Neural crest cell (in vitro differentiated cells): Measurements from ENCODE around the gene THSD7A. TPM values are rescaled to one million over a fixed set of nuclear protein-coding genes. Genes with fewer than 3 reads are reported as not detected.

Experiments
- DNase-seq: peaks from one replicate; pipeline ENCODE4 v3.0.0; 2021; ENCODE audit warnings: low read depth, mixed read lengths, low spot score
- H3K27ac Mint-ChIP-seq: one replicate; pipeline ENCODE4 v1.8.0; 2021; ENCODE audit warnings: mild to moderate bottlenecking, mixed read lengths; ENCODE audit not compliant: unreplicated experiment
- H3K27me3 Mint-ChIP-seq: 2 replicates; pipeline ENCODE4 v1.8.0; 2021; ENCODE audit warnings: low read depth, mild to moderate bottlenecking, mixed read lengths
- H3K36me3 Mint-ChIP-seq: 2 replicates; pipeline ENCODE4 v1.8.0; 2021; ENCODE audit warnings: low read depth, mild to moderate bottlenecking, mixed read lengths
- H3K4me1 Mint-ChIP-seq: 2 replicates; pipeline ENCODE4 v1.8.0; 2021; ENCODE audit warnings: mixed read lengths
- H3K4me3 Mint-ChIP-seq: one replicate; pipeline ENCODE4 v1.8.0; 2021; ENCODE audit warnings: mild to moderate bottlenecking, mixed read lengths
- H3K9me3 Mint-ChIP-seq: 2 replicates; pipeline ENCODE4 v1.8.0; 2021; ENCODE audit warnings: mixed read lengths
- CTCF ChIP-seq: fragments of 200-600 bp; sonication (generic); conservative IDR thresholded peaks from 2 replicates; pipeline ENCODE4 v1.5.0; 2021; ENCODE audit warnings: antibody characterized with exemption, mild to moderate bottlenecking
- total RNA-seq: library from RNA; stranded (reverse); gene quantifications from 2 replicates; pipeline ENCODE4 v1.2.1, GENCODE V29; 2021

THSD7A gene
- total RNA-seq, 1 donor from 2014 or later = 4.8 TPM

- no peak for DNase-seq
- no peak for TF ChIP-seq CTCF
- H3K4me3 Mint-ChIP-seq = no peak overlapping the region
- no peaks in the 10 kb centered on the region for H3K36me3 Mint-ChIP-seq
- H3K4me1 Mint-ChIP-seq = no peaks in the 10 kb centered on the region
- no peak overlapping the region for H3K27ac Mint-ChIP-seq
- no peaks in the 10 kb centered on the region for H3K9me3 Mint-ChIP-seq
- H3K27me3 Mint-ChIP-seq = no peaks in the 10 kb centered on the region
Measured at GRCh38 chr7:11707606-11708193, 124.3 kb downstream of the THSD7A start.

- Mint-ChIP-seq H3K4me3 (no peak overlapping the region), H3K27ac (no peak overlapping the region), H3K36me3 (no peaks in the 10 kb centered on the region), H3K4me1 (no peaks in the 10 kb centered on the region), H3K27me3 (no peaks in the 10 kb centered on the region), H3K9me3 (no peaks in the 10 kb centered on the region)
- no peak for TF ChIP-seq CTCF
- DNase-seq = no peak
Measured at GRCh38 chr7:11706666-11707605, 125.1 kb downstream of the THSD7A start.

- no peaks in the 10 kb centered on the region for H3K9me3 Mint-ChIP-seq
- no peak for TF ChIP-seq CTCF
- no peaks in the 10 kb centered on the region for H3K4me1 Mint-ChIP-seq
- no peaks in the 10 kb centered on the region for H3K27me3 Mint-ChIP-seq
- no peak overlapping the region for H3K4me3 Mint-ChIP-seq
- DNase-seq = no peak
- H3K36me3 Mint-ChIP-seq = no peaks in the 10 kb centered on the region
- H3K27ac Mint-ChIP-seq = no peak overlapping the region
Measured at GRCh38 chr7:11703829-11704228, 128.2 kb downstream of the THSD7A start.

- no peaks in the 10 kb centered on the region for H3K27me3 Mint-ChIP-seq
- no peaks in the 10 kb centered on the region for H3K36me3 Mint-ChIP-seq
- DNase-seq = no peak
- no peaks in the 10 kb centered on the region for H3K4me1 Mint-ChIP-seq
- H3K27ac Mint-ChIP-seq = no peak overlapping the region
- no peak overlapping the region for H3K4me3 Mint-ChIP-seq
- no peaks in the 10 kb centered on the region for H3K9me3 Mint-ChIP-seq
- TF ChIP-seq CTCF = no peak
Measured at GRCh38 chr7:11702938-11703337, 129.1 kb downstream of the THSD7A start.

- no peak for TF ChIP-seq CTCF
- H3K27me3 Mint-ChIP-seq = no peaks in the 10 kb centered on the region
- no peak for DNase-seq
- no peaks in the 10 kb centered on the region for H3K4me1 Mint-ChIP-seq
- H3K36me3 Mint-ChIP-seq = no peaks in the 10 kb centered on the region
- no peak overlapping the region for H3K27ac Mint-ChIP-seq
- H3K9me3 Mint-ChIP-seq = no peaks in the 10 kb centered on the region
- H3K4me3 Mint-ChIP-seq = no peak overlapping the region
Measured at GRCh38 chr7:11701829-11702560, 130.0 kb downstream of the THSD7A start.
